HG03432 (cell line): Measurements from ENCODE around the gene PAX5.
"Not testable (repeated sequence)": the region's sequence is repeated elsewhere in the genome, so short reads cannot be mapped to it uniquely, and the experiment has no call there.

Experiments used
- ATAC-seq: cut with Tn5 transposase; IDR thresholded peaks from one replicate; pipeline ENCODE4 v1.9.1; 2021; ENCODE audit warnings: mild to moderate bottlenecking, moderate library complexity; ENCODE audit not compliant: unreplicated experiment

PAX5 gene

GRCh38 chr9:36882594-36882993 is 151.5 kb downstream of the PAX5 start:
- ATAC-seq: no peak

- no peak for ATAC-seq
Observed at GRCh38 chr9:36881743-36882441, 152.2 kb downstream of the PAX5 start.

GRCh38 chr9:36881316-36881715 is 152.8 kb downstream of the PAX5 start:
- no peak for ATAC-seq

- ATAC-seq: no peak
Observed at GRCh38 chr9:36880075-36880474, 154.0 kb downstream of the PAX5 start.

GRCh38 chr9:36878986-36879982 is 154.8 kb downstream of the PAX5 start:
- peak; percentile 88 for ATAC-seq

GRCh38 chr9:36877239-36877638 is 156.8 kb downstream of the PAX5 start:
- peak; percentile 27 for ATAC-seq

- ATAC-seq: no peak
Observed at GRCh38 chr9:36876056-36876455, 158.0 kb downstream of the PAX5 start.

- ATAC-seq: no peak
Observed at GRCh38 chr9:36874921-36875320, 159.1 kb downstream of the PAX5 start.

GRCh38 chr9:36874261-36874660 is 159.8 kb downstream of the PAX5 start:
- ATAC-seq: no peak

GRCh38 chr9:36873247-36873875 is 160.7 kb downstream of the PAX5 start:
- peak; percentile 58 for ATAC-seq

GRCh38 chr9:36872641-36873040 is 161.4 kb downstream of the PAX5 start:
- ATAC-seq: no peak

- no peak for ATAC-seq
Observed at GRCh38 chr9:36871606-36872005, 162.5 kb downstream of the PAX5 start.

GRCh38 chr9:36870960-36871359 is 163.1 kb downstream of the PAX5 start:
- ATAC-seq: no peak

GRCh38 chr9:36869605-36870004 is 164.5 kb downstream of the PAX5 start:
- ATAC-seq: not testable (repeated sequence)

- ATAC-seq: no peak
Observed at GRCh38 chr9:36868586-36869282, 165.3 kb downstream of the PAX5 start.

- no peak for ATAC-seq
Observed at GRCh38 chr9:36867672-36868471, 166.2 kb downstream of the PAX5 start.

- no peak for ATAC-seq
Observed at GRCh38 chr9:36867241-36867640, 166.8 kb downstream of the PAX5 start.

- no peak for ATAC-seq
Observed at GRCh38 chr9:36866840-36867239, 167.2 kb downstream of the PAX5 start.

- ATAC-seq: no peak
Observed at GRCh38 chr9:36865731-36866635, 168.1 kb downstream of the PAX5 start.
